SW 1271 (cell line): ENCODE data around the gene PGAP6.
"Not testable (repeated sequence)": the region's sequence is repeated elsewhere in the genome, so short reads cannot be mapped to it uniquely, and the experiment has no call there.

ENCODE experiments used
- DNase-seq, 2 experiments: peaks; one replicate each; lab custom pipeline; 2025; lab: John Stamatoyannopoulos, UW

PGAP6 gene

GRCh38 chr16:381789-382717, at the start of gene PGAP6:
PGAP6 (minus strand) TSS chr16:381978; CDS start chr16:381821, 157 bp downstream.
- DNase-seq, result no peak

GRCh38 chr16:430904-431303, 49.1 kb upstream of the PGAP6 start:
- no peak for DNase-seq

GRCh38 chr16:427250-427649, 45.5 kb upstream of the PGAP6 start:
- DNase-seq, result no peak

- no peak for DNase-seq
These were observed 45.1 kb upstream of the PGAP6 start for GRCh38 chr16:426906-427249.

GRCh38 chr16:426115-426905, 44.5 kb upstream of the PGAP6 start:
- DNase-seq, result no peak

- no peak for DNase-seq
These were observed 43.9 kb upstream of the PGAP6 start for GRCh38 chr16:425740-426114.

- DNase-seq, result peak; percentile 45 to 63
These were observed 43.4 kb upstream of the PGAP6 start, which contains the start of gene RAB11FIP3 for GRCh38 chr16:425082-425718. RAB11FIP3 (plus strand) TSS chr16:425649; CDS start chr16:426007, 358 bp downstream.

GRCh38 chr16:424623-425081, 42.9 kb upstream of the PGAP6 start:
- peak in 1 of 2 experiments; percentile 40 for DNase-seq

GRCh38 chr16:424033-424622, 42.4 kb upstream of the PGAP6 start:
- peak; percentile 64 to 86 for DNase-seq

GRCh38 chr16:422179-422578, 40.4 kb upstream of the PGAP6 start:
- not testable (repeated sequence) for DNase-seq

- DNase-seq, result not testable (repeated sequence)
These were observed 33.4 kb upstream of the PGAP6 start for GRCh38 chr16:415170-415498.

GRCh38 chr16:414395-415169, 32.8 kb upstream of the PGAP6 start:
- no peak for DNase-seq

GRCh38 chr16:411576-412265, 29.9 kb upstream of the PGAP6 start:
- no peak for DNase-seq

- DNase-seq, result no peak
These were observed 28.9 kb upstream of the PGAP6 start for GRCh38 chr16:410516-411178.

GRCh38 chr16:407253-407652, 25.5 kb upstream of the PGAP6 start:
- DNase-seq, result no peak

- no peak for DNase-seq
These were observed 24.0 kb upstream of the PGAP6 start for GRCh38 chr16:405548-406506.

GRCh38 chr16:404971-405486, 23.3 kb upstream of the PGAP6 start:
- no peak for DNase-seq

- DNase-seq, result peak in 1 of 2 experiments; percentile 72
These were observed 19.9 kb upstream of the PGAP6 start, which contains the start of gene DECR2 for GRCh38 chr16:401468-402348. DECR2 (plus strand) TSS chr16:401885; CDS start chr16:401964, 79 bp downstream.
